GM12874 (cell line): ENCODE measurements around the gene PEX14.

Experiments
- CTCF ChIP-seq: IDR thresholded peaks from 2 replicates; pipeline ENCODE4 v1.5.1; 2011; ENCODE audit warnings: low read depth, mild to moderate bottlenecking, control low read depth, low read length, moderate library complexity; ENCODE audit not compliant: insufficient read depth

The PEX14 gene

GRCh38 chr1:10538646-10539355 is 64.1 kb downstream of the PEX14 start:
- no peak for TF ChIP-seq CTCF

- TF ChIP-seq CTCF: no peak
Measured at GRCh38 chr1:10539411-10540043, 64.8 kb downstream of the PEX14 start.

GRCh38 chr1:10540277-10541005 is 65.7 kb downstream of the PEX14 start:
- no peak for TF ChIP-seq CTCF

- no peak for TF ChIP-seq CTCF
Measured at GRCh38 chr1:10541286-10541685, 66.5 kb downstream of the PEX14 start.

GRCh38 chr1:10544239-10544638 is 69.5 kb downstream of the PEX14 start:
- TF ChIP-seq CTCF: no peak

- TF ChIP-seq CTCF: no peak
Measured at GRCh38 chr1:10546896-10547295, 72.1 kb downstream of the PEX14 start.

- TF ChIP-seq CTCF: no peak
Measured at GRCh38 chr1:10549904-10550664, 75.3 kb downstream of the PEX14 start.
